Endometrium (tissue), 2 donors: Measurements from ENCODE around the gene LAMA2.

ENCODE experiments used
- FAIRE-seq: peaks from 2 replicates; lab custom pipeline; 2012; peaks lifted over from hg19 to GRCh38; lab: Jason Lieb, UNC
- donor health status: control.
- donor health status: control.

LAMA2 gene

GRCh38 chr6:129210684-129211083 is 327.7 kb downstream of the LAMA2 start:
- no peak for FAIRE-seq

- FAIRE-seq = no peak
These were observed 328.7 kb downstream of the LAMA2 start for GRCh38 chr6:129211626-129212025.

- peak; percentile 84 for FAIRE-seq
These were observed 329.1 kb downstream of the LAMA2 start for GRCh38 chr6:129212081-129212480.

- FAIRE-seq = no peak
These were observed 332.3 kb downstream of the LAMA2 start for GRCh38 chr6:129215246-129215645.

DNA sequence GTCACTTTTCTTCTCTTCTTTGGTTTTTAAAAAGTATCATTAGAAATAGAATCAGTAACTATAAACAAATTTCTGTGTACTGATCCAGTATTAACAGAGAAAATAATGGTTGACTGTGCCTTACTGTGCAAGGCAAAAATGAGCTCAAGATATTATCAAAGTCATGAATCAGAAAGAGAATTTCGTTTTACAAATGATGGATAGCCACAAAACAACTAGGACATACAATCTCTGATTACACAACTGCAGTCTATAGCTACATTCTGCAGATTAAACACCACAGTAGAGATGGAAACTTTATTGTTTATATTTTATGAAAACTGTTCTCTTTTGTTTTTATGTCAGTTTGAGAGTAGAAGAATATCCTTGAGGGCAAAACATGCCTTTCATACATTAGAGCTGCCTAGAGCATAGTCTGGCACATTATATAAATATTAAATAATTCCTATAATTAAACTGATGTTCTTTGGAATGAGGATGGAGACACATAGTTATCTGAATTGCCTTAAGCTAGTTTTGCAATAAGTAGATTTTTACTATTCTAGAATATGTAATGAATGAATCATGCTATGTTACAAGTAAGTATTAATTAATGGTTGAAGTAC is 333.1 kb downstream of the LAMA2 start:
- no peak for FAIRE-seq

DNA sequence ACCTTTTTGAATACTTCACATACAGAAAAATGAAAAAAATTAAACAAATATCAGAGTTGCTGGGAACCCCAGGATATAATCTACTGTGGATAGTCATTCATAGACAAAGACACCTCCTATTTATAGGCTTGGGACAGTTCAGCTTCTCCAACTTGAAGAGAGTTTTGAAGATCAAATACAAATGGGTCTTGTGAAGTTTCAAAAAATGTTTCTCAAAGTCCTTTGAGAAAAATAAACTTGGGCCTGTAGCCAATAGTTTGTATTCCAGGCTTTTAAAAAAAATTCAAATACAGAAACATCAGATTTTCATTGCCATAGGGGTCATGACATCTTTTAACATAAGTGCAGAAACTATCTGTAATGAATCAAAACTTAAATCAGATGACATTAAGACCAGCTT is 334.8 kb downstream of the LAMA2 start:
- FAIRE-seq = peak; percentile 4

DNA sequence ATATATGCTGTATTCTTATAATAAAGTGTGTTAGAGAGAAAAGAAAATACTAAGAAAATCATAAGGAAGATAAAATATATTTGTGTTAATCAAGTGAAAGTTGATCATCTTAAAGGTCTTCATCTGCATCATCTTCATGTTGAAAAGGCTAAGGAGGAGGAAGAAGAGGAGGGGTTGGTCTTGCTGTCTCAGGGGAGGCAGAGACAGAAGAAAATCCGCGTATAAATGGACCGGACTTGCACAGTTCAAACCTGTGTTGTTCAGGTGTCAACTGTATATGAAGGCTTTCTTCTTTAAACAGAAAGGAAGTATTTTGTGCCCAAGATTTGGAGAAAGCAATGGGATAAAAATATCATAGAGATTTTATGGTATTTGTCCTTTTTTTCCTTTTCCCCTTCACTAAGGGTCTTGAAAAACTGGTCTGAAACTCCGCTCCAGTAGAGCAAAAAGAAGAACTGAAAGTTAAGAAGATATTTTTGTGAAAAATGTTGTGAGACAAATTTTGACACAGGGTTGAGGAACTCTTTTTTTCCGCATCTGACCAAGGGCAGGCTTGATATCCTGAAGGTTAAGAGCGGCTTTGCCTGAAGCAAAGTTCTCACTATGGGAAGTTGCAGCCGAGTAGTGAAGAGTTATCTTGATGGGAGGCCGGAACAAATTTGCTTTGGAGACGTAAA is 350.7 kb downstream of the LAMA2 start:
- no peak for FAIRE-seq

DNA sequence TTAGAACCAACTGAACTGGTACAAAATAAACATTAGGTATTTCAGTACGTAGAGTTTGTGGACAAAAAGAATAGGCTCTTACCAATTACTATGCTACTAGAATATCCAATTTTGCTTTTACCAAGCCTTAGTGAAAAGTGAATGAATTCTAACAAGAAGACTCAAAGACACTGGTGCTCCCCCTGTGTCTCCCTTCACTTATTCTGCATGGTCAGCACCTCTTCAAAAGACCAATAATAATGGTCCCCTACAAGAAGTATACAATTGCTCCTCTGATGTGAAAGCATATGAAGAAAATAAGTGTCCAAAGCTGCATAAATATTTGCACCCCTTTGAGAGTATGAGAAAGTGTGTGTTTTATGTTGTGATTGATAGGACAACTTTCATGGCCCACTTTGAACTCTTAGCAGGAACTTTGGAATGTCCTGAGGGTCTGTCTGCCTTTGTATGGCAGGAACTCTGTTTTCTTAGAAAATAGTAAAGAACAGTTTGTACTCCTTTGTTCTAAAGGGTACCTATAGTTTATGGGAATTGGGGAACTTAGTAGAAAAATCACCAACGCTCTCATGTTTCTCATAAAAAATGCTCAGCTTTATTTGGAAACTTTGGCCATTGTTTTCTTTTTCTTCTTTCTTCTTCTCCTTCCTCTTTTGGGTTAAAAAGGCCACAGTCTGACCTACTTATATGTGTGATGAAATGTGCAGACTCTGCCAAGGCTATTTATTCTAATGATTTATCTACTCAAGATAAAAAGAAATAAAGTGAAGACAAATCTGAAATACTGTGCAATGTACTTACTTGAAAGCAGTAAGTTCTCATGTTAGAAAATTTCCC is 352.4 kb downstream of the LAMA2 start:
- FAIRE-seq = peak; percentile 61

GRCh38 chr6:129236001-129236517 is 353.1 kb downstream of the LAMA2 start:
- peak; percentile 54 for FAIRE-seq

- FAIRE-seq = no peak
These were observed 356.1 kb downstream of the LAMA2 start for GRCh38 chr6:129238991-129239390.

- no peak for FAIRE-seq
These were observed 357.0 kb downstream of the LAMA2 start for GRCh38 chr6:129239825-129240491.

GRCh38 chr6:129240492-129240853 is 357.5 kb downstream of the LAMA2 start:
- no peak for FAIRE-seq

DNA sequence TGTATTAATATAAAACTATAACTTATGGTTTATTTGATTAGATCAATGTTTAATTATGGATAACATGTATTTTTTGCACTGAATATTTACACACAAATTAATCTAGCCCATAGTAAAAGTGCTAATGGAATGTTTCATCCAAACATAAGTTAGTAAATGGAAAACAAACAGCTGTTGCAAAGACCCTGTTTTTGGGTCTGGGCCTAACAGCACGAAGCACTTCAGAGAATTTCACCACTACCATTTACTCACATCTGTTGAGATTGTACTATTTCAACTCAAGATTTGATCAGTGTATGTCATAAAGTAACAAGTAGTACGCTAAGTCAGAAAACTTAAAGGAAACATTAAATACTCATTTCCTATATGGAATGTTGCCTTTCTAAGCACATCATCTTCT is 359.6 kb downstream of the LAMA2 start:
- no peak for FAIRE-seq

- FAIRE-seq = no peak
These were observed 360.4 kb downstream of the LAMA2 start for GRCh38 chr6:129243377-129243776.

DNA sequence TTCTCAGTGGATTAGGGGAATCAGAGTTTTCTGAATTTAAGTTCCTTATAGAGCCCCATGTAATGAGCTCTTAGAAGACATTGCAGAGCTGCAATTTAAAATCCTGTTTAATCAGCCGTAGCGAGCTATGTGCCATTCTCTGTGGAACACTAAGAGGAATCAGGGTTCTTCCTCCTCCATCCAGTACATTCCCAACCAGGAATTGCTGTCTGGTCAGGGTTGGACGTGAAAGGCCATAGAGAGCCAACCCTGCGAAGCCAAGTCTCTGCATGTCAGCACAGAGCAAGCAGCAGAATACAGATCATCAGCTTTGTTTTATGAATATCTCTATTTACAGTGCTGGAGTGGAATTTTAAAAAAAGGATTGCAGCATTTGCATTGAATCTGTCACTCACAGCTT is 366.0 kb downstream of the LAMA2 start:
- FAIRE-seq = no peak

- FAIRE-seq = no peak
These were observed 368.9 kb downstream of the LAMA2 start for GRCh38 chr6:129251669-129252376.

DNA sequence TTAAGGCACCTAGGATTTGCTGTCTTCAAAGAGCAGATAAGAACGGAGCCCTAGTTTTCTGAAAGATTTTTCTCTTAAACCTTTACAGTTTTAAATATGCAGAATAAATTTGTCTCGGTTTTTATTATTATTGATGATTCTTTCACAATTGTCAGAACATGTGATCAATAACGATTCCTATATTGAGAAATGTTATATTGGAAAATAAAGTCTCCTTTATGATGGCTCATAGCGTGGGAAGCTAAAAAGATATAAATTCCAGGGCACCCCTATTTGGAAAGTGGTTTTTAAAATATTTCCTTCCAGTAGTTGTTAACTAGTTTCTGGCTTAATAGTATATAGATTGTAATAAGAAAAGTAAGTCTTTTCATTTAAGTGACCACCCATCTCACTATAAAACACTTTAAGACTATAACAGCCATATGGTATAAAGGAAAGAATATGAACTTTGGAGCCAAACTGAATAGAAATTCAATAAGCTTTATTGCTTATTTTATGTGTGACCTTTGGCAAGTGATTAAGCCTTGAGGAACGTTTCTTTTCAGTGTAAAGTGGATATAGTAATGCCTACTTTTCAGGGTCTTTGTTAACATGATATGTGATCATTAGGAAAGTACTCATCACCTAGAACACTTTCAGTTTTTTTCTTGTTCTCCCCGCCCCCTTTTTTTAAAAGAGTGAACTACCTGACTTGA is 369.6 kb downstream of the LAMA2 start:
- no peak for FAIRE-seq

- FAIRE-seq = no peak
These were observed 370.3 kb downstream of the LAMA2 start for GRCh38 chr6:129253242-129253641.

DNA sequence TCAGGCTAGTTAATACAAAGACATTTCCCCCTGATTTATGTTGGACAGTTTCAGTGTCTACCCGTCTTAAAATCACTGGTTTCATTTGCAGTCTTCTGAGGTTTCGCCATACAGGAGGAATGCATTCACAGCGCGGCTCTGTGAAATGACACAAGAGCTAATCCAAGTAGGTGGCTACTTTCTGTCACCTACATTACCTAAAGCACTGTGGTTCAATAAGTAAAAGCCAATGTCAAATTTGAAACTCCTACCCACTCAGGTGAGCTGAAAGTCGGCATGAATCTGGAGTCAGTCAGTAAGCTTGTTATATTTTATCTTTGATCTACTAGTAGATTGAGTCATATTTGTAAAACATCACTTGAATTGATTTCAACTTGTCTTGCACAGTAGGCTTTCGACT is 370.8 kb downstream of the LAMA2 start:
- no peak for FAIRE-seq

DNA sequence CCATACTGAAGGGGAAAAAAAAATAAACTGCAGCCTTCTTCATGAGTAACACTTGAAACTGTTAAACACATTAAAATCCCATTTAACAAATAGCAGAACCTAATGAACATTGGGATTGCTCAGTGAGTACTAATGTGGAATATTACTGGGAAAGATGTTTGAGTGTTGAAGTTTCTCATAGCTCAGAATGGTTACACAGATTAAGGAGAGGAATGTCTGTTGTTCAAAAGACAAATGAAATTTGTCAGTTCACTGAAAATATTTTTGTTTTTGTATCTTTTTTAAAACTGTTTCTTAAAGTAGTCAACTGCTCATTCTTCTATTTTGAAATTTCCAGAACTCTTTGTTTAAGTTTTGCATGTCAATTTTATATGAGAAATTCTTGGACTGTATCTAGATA is 374.3 kb downstream of the LAMA2 start:
- FAIRE-seq = no peak

- FAIRE-seq = no peak
These were observed 379.7 kb downstream of the LAMA2 start for GRCh38 chr6:129262661-129263060.
